ENCODE data around the gene LAMA4. TPM values are rescaled to one million over a fixed set of nuclear protein-coding genes. Genes with fewer than 3 reads are reported as not detected.

LAMA4 gene
- total RNA-seq, 1 experiment from 2014 or later = 2.1 TPM

DNA sequence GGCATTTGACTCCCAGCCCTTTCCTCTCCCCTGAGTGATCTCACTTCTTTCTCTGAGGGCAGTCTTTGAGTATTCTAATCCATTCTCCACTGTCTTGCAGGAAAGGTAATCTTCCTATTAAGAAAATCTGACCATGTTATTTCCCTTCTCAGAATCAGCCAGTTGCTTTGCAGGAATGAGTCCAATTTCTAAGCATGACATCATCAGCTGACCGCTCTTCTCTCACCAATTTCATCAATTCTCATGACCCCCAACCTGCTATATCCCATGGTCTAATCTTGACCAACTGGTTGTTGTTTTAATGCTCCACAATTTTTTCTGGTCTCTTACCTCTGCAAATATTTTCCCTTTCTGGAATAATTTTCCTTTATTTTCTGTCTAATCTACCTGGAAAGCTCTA, 93.6 kb downstream of the LAMA4 start:
- Histone ChIP-seq H3K27me3 (ENCODE audit: control insufficient read depth, insufficient read depth, low read length) (no peaks in the 10 kb centered on the region; the same call in 1 of the 2 replicates), H3K36me3 (replicated peaks; ENCODE audit: control insufficient read depth, insufficient read depth, low read length) (no peaks in the 10 kb centered on the region), H3K4me3 (ENCODE audit: insufficient read depth, low read depth, low read length) (no peak overlapping the region)
- DNase-seq = no peak

DNA sequence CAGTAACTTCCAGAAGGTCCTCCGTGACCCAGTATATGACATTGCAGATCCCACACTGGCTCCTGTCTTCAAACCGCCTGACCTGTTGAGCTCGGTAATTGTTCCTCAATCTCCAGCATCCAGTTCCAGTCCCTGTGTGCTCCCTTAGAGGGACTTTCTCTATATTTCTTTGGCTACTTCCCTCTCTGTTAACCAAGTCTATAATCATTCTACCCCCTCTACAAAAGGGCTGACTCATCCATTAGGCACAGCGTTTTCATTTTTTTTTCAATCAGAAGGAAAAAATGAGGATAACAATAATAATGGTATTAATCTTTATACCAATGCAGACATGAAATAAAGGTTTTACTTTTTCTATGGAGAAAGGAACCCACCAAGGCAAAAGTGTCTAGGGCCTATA, 97.7 kb downstream of the LAMA4 start:
- no peak overlapping the region for H3K4me3 ChIP-seq (ENCODE audit: insufficient read depth, low read depth, low read length)
- no peak for DNase-seq
- no peaks in the 10 kb centered on the region for H3K36me3 ChIP-seq (replicated peaks; ENCODE audit: control insufficient read depth, insufficient read depth, low read length)
- H3K27me3 ChIP-seq (ENCODE audit: control insufficient read depth, insufficient read depth, low read length) = no peaks in the 10 kb centered on the region

DNA sequence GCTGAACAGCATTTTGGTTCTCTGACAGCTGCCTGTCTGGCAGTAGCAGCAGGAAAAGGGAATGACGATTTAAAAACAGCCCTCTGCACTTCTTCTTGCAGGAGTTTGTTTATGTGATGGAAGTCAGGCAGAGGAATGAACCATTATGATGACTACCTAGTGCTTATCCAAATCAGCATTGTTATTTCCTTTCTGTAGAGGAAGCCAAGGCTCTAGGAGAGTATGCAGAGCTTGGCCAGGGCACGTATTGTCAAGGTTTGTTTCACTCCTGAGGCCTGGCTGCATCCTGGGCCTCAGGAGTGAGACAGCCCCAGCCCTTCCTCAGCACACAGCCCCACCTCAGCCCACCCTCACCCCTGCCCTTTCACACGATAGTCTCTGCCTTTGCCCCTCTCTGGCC, 98.5 kb downstream of the LAMA4 start:
- DNase-seq = no peak
- Histone ChIP-seq H3K36me3 (replicated peaks; ENCODE audit: control insufficient read depth, insufficient read depth, low read length) (no peaks in the 10 kb centered on the region), H3K27me3 (ENCODE audit: control insufficient read depth, insufficient read depth, low read length) (no peaks in the 10 kb centered on the region), H3K4me3 (ENCODE audit: insufficient read depth, low read depth, low read length) (no peak overlapping the region)

- Histone ChIP-seq H3K36me3 (replicated peaks; ENCODE audit: control insufficient read depth, insufficient read depth, low read length) (no peaks in the 10 kb centered on the region), H3K27me3 (ENCODE audit: control insufficient read depth, insufficient read depth, low read length) (no peaks in the 10 kb centered on the region), H3K4me3 (ENCODE audit: insufficient read depth, low read depth, low read length) (no peak overlapping the region)
- no peak for DNase-seq
Observed at GRCh38 chr6:112154711-112155110, 99.7 kb downstream of the LAMA4 start.

GRCh38 chr6:112153926-112154607, 100.3 kb downstream of the LAMA4 start:
- no peaks in the 10 kb centered on the region for H3K27me3 ChIP-seq (ENCODE audit: control insufficient read depth, insufficient read depth, low read length)
- no peak for DNase-seq
- H3K4me3 ChIP-seq (ENCODE audit: insufficient read depth, low read depth, low read length) = no peak overlapping the region
- no peaks in the 10 kb centered on the region for H3K36me3 ChIP-seq (replicated peaks; ENCODE audit: control insufficient read depth, insufficient read depth, low read length)

GRCh38 chr6:112150363-112150762, 104.0 kb downstream of the LAMA4 start:
- Histone ChIP-seq H3K36me3 (replicated peaks; ENCODE audit: control insufficient read depth, insufficient read depth, low read length) (no peaks in the 10 kb centered on the region), H3K4me3 (ENCODE audit: insufficient read depth, low read depth, low read length) (no peak overlapping the region), H3K27me3 (ENCODE audit: control insufficient read depth, insufficient read depth, low read length) (no peaks in the 10 kb centered on the region)
- peak; percentile 8 for DNase-seq

DNA sequence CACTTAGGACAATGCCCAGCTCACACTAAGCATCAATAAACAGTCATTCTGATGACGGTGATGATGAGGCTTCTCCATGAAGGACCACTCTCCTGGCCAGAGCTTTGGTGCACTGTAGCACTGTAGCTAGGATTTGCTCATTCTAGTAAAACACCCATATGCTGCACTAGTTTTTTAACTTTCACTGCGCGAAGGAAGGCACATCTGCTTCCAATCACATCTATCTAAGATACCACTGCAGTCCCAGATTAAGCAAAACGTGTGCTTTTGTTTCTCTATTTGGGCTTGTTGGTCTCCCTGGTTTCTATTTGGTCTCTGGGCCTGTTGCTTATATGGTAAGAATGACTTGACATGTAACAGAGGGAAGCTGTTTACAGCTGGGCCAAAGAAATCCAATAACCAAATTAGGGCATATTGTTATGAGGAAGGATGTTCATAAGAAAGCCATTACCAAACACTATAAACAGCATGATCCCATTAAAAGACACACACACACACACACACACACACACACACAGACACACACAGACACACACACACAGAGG, 104.6 kb downstream of the LAMA4 start:
- no peak overlapping the region for H3K4me3 ChIP-seq (ENCODE audit: insufficient read depth, low read depth, low read length)
- H3K36me3 ChIP-seq (replicated peaks; ENCODE audit: control insufficient read depth, insufficient read depth, low read length) = no peaks in the 10 kb centered on the region
- no peaks in the 10 kb centered on the region for H3K27me3 ChIP-seq (ENCODE audit: control insufficient read depth, insufficient read depth, low read length)
- DNase-seq = no peak

DNA sequence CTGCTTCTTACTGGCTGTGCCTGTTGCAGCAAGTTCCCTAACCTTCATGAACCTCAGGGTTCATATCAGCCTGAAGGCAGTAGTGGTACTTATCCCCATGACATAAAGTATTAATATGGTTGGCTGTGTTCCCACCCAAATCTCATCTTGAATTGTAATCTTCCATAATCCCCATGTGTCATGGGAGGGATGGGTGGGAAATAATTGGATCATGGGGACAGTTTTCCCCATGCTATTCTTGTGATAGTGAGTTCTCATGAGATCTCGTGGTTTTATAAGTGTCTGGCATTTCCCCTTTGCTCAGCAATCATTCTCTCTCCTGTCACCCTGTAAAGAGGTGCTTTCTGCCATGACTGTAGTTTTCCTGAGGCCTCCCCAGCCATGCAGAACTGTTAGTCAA, 105.1 kb downstream of the LAMA4 start:
- H3K4me3 ChIP-seq (ENCODE audit: insufficient read depth, low read depth, low read length) = no peak overlapping the region
- no peaks in the 10 kb centered on the region for H3K27me3 ChIP-seq (ENCODE audit: control insufficient read depth, insufficient read depth, low read length)
- DNase-seq = no peak
- no peaks in the 10 kb centered on the region for H3K36me3 ChIP-seq (replicated peaks; ENCODE audit: control insufficient read depth, insufficient read depth, low read length)

GRCh38 chr6:112148103-112148502, 106.3 kb downstream of the LAMA4 start:
- Histone ChIP-seq H3K27me3 (ENCODE audit: control insufficient read depth, insufficient read depth, low read length) (no peaks in the 10 kb centered on the region), H3K36me3 (replicated peaks; ENCODE audit: control insufficient read depth, insufficient read depth, low read length) (no peaks in the 10 kb centered on the region), H3K4me3 (ENCODE audit: insufficient read depth, low read depth, low read length) (no peak overlapping the region)
- no peak for DNase-seq

- Histone ChIP-seq H3K4me3 (ENCODE audit: insufficient read depth, low read depth, low read length) (no peak overlapping the region), H3K27me3 (ENCODE audit: control insufficient read depth, insufficient read depth, low read length) (no peaks in the 10 kb centered on the region), H3K36me3 (replicated peaks; ENCODE audit: control insufficient read depth, insufficient read depth, low read length) (no peaks in the 10 kb centered on the region)
- peak; percentile 8 for DNase-seq
Observed at GRCh38 chr6:112145080-112145573, 109.2 kb downstream of the LAMA4 start.

- no peak for DNase-seq
- H3K36me3 ChIP-seq (replicated peaks; ENCODE audit: control insufficient read depth, insufficient read depth, low read length) = no peaks in the 10 kb centered on the region
- no peak overlapping the region for H3K4me3 ChIP-seq (ENCODE audit: insufficient read depth, low read depth, low read length)
- no peaks in the 10 kb centered on the region for H3K27me3 ChIP-seq (ENCODE audit: control insufficient read depth, insufficient read depth, low read length)
Observed at GRCh38 chr6:112144145-112144926, 110.0 kb downstream of the LAMA4 start.

DNA sequence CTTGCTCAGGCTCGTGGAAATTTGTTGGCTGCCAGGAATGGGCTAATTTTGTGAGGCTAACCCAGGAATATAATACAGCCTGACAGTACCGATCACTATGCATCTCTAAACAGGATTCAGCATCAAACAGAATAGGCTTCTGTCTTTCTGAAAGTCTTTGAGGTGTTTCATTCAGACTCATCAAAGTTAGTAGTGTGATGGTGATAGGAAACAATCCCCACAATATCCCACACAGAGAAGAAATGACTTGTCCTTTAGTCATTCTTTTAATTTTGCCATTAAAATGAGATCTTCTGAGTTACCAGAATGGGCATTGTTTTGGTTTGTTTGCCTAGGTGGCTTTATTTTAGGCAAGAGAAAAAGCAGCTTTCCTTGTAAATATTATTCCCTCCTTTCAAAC, 112.7 kb downstream of the LAMA4 start:
- Histone ChIP-seq H3K27me3 (ENCODE audit: control insufficient read depth, insufficient read depth, low read length) (no peaks in the 10 kb centered on the region), H3K36me3 (replicated peaks; ENCODE audit: control insufficient read depth, insufficient read depth, low read length) (no peaks in the 10 kb centered on the region), H3K4me3 (ENCODE audit: insufficient read depth, low read depth, low read length) (no peak overlapping the region)
- DNase-seq = no peak

DNA sequence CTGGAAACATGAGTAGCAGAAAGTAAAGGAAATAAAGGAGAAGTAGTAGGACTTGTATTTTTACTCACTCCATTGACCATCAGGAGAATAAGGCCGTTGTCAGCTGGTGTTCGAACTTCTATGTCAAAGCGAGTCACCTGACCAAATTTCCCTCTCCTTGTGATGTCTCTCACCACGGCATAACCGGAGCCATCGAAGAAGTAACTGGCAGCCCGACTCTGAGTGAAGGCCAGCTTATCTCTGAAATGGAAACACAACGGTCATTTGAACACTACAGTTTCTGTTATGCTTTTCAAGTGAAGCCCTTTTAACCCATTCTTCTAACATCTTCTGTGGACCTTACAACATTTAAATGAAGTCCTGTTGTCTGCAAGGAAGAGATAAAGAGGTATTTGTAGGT, 115.3 kb downstream of the LAMA4 start:
- no peaks in the 10 kb centered on the region for H3K27me3 ChIP-seq (ENCODE audit: control insufficient read depth, insufficient read depth, low read length)
- DNase-seq = no peak
- no peaks in the 10 kb centered on the region for H3K36me3 ChIP-seq (replicated peaks; ENCODE audit: control insufficient read depth, insufficient read depth, low read length)
- no peak overlapping the region for H3K4me3 ChIP-seq (ENCODE audit: insufficient read depth, low read depth, low read length)

- Histone ChIP-seq H3K4me3 (ENCODE audit: insufficient read depth, low read depth, low read length) (no peak overlapping the region), H3K27me3 (ENCODE audit: control insufficient read depth, insufficient read depth, low read length) (no peaks in the 10 kb centered on the region), H3K36me3 (replicated peaks; ENCODE audit: control insufficient read depth, insufficient read depth, low read length) (no peaks in the 10 kb centered on the region)
- DNase-seq = no peak
Observed at GRCh38 chr6:112130878-112131277, 123.5 kb downstream of the LAMA4 start.

- H3K36me3 ChIP-seq (replicated peaks; ENCODE audit: control insufficient read depth, insufficient read depth, low read length) = no peaks in the 10 kb centered on the region
- no peaks in the 10 kb centered on the region for H3K27me3 ChIP-seq (ENCODE audit: control insufficient read depth, insufficient read depth, low read length)
- H3K4me3 ChIP-seq (ENCODE audit: insufficient read depth, low read depth, low read length) = no peak overlapping the region
Observed at GRCh38 chr6:112128208-112128607, 126.2 kb downstream of the LAMA4 start.

More at GRCh38 chr6:112128208-112128607, 126.2 kb downstream of the LAMA4 start:
- DNase-seq = no peak

Measured in H7 (cell line).